H1 (cell line): ENCODE measurements around the gene ADK. TPM values are rescaled to one million over a fixed set of nuclear protein-coding genes. Genes with fewer than 3 reads are reported as not detected.

Experiments
- BCL11A ChIP-seq, 2 experiments: IDR thresholded peaks; one replicate each; pipeline ENCODE4 v1.6.1; 2011; ENCODE audit warnings: low read depth in 2 of 2, low read length in 2 of 2, mild to moderate bottlenecking in 2 of 2
- EGR1 ChIP-seq: IDR thresholded peaks from 2 replicates; pipeline ENCODE4 v1.6.1; 2011; ENCODE audit warnings: low read depth, low read length, borderline replicate concordance
- RXRA ChIP-seq: IDR thresholded peaks from 2 replicates; pipeline ENCODE4 v1.6.1; 2011; ENCODE audit warnings: low read depth, mild to moderate bottlenecking, low read length, moderate library complexity; ENCODE audit not compliant: insufficient read depth
- SIN3A ChIP-seq, 2 experiments: IDR thresholded peaks in 1 of 2; conservative IDR thresholded peaks in 1 of 2; 2 replicates each; pipeline ENCODE4 v1.6.1; 2011 to 2012; ENCODE audit warnings: low read length in 2 of 2, improper control_type of control experiment in 1 of 2, low read depth in 1 of 2, mild to moderate bottlenecking in 1 of 2
- SP4 ChIP-seq: IDR thresholded peaks from 2 replicates; pipeline ENCODE4 v1.6.1; 2012; ENCODE audit warnings: low read length, inconsistent platforms
- YY1 ChIP-seq: IDR thresholded peaks from 2 replicates; pipeline ENCODE4 v1.6.1; 2011; ENCODE audit warnings: low read depth, mild to moderate bottlenecking, low read length
- ZNF274 ChIP-seq: IDR thresholded peaks from 2 replicates; pipeline ENCODE4 v1.7.0; 2012; ENCODE audit warnings: low read length, borderline replicate concordance; ENCODE audit errors: extremely low read depth
- polyA plus RNA-seq, 7 experiments: library from polyadenylated mRNA; depleted of rRNA in 3 of 7; stranded (reverse) in 5 of 7; unstranded in 2 of 7; fragments of >200 nt in 5 of 7; fragments of 200-250 nt in 2 of 7; gene quantifications; 1 replicate in 5 of 7; 2 replicates in 1 of 7; 4 replicates in 1 of 7; pipeline versions ENCODE4 v1.2.1 to v1.2.3, GENCODE V29; 2011 to 2013; ENCODE audit warnings: missing spikeins in 2 of 7, mixed read lengths in 2 of 7
- total RNA-seq: library from RNA; stranded (reverse); fragmentation: NEBNext Ultra II Directional; extraction: Animal tissue kit (Norgen Biotek cat#: 25700); gene quantifications from 2 replicates; pipeline ENCODE4 v1.2.1, GENCODE V29; 2021

Gene ADK
- total and polyA plus RNA-seq, 2 of the 8 experiments (the other 6 are each of a cell fraction or from before 2014, with no cell fraction given) = 12.3 to 42.4 TPM

DNA sequence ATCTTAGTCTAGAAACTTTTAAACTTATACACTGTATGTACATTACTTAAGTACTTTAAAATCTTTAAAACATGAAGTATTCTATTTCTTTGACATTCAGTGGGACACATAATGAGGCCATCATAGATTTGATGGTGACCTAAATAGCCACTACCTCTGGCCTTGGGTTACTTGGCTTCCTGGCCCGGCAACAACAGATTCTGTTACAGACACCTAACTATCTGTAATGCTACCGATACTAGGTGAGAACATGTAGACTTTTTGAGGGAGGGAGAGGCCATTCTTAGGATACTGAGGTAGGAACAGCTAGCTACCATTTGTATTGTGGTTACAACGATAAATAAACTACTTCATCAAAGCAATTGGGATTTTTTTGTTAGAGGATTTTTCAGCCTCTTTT is 520.7 kb downstream of the ADK start (continued):
- TF ChIP-seq SP4 (no peak), BCL11A (IDR thresholded peaks at IDR 0.05; ENCODE audit: low read depth in 2 of 2, low read length in 2 of 2) (no peak), SIN3A (conservative IDR thresholded peaks at IDR 0.05 in 1 of 2, IDR thresholded peaks at IDR 0.05 in 1 of 2; ENCODE audit: low read depth in 1 of 2, low read length in 2 of 2) (no peak), RXRA (no peak), YY1 (no peak), ZNF274 (no peak), EGR1 (no peak)
- TF ChIP-seq, all 59 proteins: peak for 0
